HG03159 (cell line): ENCODE measurements around the gene CALML4.

Source experiments
- ATAC-seq: cut with Tn5 transposase; IDR thresholded peaks from one replicate; pipeline ENCODE4 v1.9.1; 2021; ENCODE audit warnings: mild to moderate bottlenecking, moderate library complexity; ENCODE audit not compliant: unreplicated experiment

CALML4 gene

DNA sequence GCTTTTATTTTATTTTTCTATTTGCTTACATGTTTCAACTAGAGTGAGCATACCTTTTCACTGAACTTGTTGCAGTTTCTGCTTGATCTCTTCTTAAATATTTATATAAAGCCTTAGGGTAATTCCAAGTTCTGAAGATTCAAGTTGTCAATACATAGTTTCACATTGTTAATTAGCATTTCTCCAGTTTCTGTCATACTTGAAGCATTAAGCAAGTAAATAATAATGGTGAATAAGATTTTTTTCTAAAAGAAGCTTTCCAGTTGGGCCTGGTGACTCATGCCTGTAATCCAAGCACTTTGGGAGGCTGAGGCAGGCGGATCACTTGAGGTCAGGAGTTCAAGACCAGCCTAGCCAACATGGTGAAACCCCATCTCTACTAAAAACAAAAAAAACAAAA is 53.9 kb downstream of the CALML4 start:
- no peak for ATAC-seq

DNA sequence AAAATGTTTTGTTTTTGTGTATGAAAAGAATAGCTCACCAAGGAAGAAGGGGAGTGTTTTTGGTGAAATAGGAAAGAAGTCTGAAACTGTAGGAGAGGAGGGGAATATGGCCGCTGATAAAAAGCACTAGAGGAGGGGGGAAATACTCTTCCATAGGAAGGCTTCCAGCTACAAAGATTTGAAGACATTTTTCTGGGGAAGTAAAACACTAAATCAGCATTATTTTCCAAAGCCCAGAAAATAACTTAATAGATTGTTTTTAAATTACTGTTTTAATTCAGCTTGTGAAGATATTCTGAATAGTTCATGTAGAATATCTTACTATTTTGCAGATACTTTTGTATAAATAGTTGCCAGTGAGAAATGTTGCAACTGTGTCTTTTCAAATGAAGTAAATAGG is 54.9 kb downstream of the CALML4 start:
- ATAC-seq: no peak

DNA sequence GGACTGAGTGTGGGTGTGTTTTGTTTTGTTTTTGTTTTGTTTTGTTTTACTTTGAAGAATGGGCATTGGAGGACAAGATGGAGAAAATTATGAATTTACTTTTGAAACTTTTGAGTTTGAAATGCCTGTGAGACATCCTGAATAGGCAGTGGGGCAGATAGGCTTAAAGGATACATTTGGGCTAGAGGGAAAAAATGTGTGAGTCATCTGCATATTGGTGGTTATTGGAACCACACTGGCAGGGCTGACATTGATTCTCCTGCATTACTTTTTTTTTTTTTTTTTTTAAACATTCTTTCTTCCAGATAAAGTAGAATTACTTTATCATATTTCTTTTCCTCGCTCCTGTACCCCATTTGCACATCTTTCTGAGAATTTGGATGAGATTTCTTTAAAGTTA is 56.1 kb downstream of the CALML4 start:
- no peak for ATAC-seq

GRCh38 chr15:68148039-68148438 is 57.1 kb downstream of the CALML4 start:
- no peak for ATAC-seq

DNA sequence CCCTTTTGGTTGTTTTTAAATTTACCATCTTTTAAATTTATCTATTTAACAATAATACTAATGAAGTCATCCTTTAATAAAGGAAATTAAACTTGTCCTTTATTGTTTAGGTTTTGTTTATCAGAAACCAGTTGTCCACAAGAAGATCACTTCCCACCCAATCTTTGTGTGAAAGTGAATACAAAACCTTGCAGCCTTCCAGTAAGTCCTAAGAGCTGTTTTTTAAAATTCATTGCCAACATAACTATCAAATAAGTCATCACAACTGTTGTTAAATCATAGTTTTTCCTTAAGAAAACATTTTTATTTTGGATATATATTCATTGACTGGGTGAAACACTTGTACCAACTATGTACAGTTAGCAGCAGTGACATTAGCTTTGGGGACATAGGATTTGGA is 59.4 kb downstream of the CALML4 start:
- no peak for ATAC-seq

- ATAC-seq: no peak
Observed at GRCh38 chr15:68143785-68144184, 61.3 kb downstream of the CALML4 start.

- ATAC-seq: no peak
Observed at GRCh38 chr15:68143129-68143528, 62.0 kb downstream of the CALML4 start.
